ENCODE results near the gene ADIPOQ. TPM values are rescaled to one million over a fixed set of nuclear protein-coding genes. Genes with fewer than 3 reads are reported as not detected.
A peak's percentile ranks its signal among the peaks of the same experiment; 100 is the strongest.

Gene ADIPOQ
- total RNA-seq, 4 donors from 2014 or later: 321 to 1,997 (median 1,475) TPM

GRCh38 chr3:186823386-186823785 lies 19.1 kb upstream of the ADIPOQ start:
- ATAC-seq (ENCODE audit: low FRiP score) (no peak), DNase-seq (ENCODE audit: low spot score) (no peak)
- no peak for TF ChIP-seq CTCF (IDR thresholded peaks at IDR 0.05)

- DNase-seq (ENCODE audit: low spot score): no peak
- no peak for TF ChIP-seq CTCF (IDR thresholded peaks at IDR 0.05)
- ATAC-seq (ENCODE audit: low FRiP score): no peak
Measured at GRCh38 chr3:186824430-186825139, 17.9 kb upstream of the ADIPOQ start.

- ATAC-seq (ENCODE audit: low FRiP score) (peak; percentile 75), DNase-seq (ENCODE audit: low spot score) (no peak)
- no peak for TF ChIP-seq CTCF (IDR thresholded peaks at IDR 0.05)
Measured at GRCh38 chr3:186825294-186825821, 17.2 kb upstream of the ADIPOQ start.

GRCh38 chr3:186825872-186826409 lies 16.6 kb upstream of the ADIPOQ start:
- TF ChIP-seq CTCF (IDR thresholded peaks at IDR 0.05): no peak
- DNase-seq (ENCODE audit: low spot score): no peak
- ATAC-seq (ENCODE audit: low FRiP score): no peak

- TF ChIP-seq CTCF (IDR thresholded peaks at IDR 0.05): no peak
- ATAC-seq (ENCODE audit: low FRiP score): no peak
- no peak for DNase-seq (ENCODE audit: low spot score)
Measured at GRCh38 chr3:186826410-186826975, 16.0 kb upstream of the ADIPOQ start.

GRCh38 chr3:186826976-186827857 lies 15.3 kb upstream of the ADIPOQ start:
- no peak for TF ChIP-seq CTCF (IDR thresholded peaks at IDR 0.05)
- DNase-seq (ENCODE audit: low spot score): peak; percentile 32
- peak; percentile 92 for ATAC-seq (ENCODE audit: low FRiP score)
